ENCODE results near the gene LPA.
A peak's percentile ranks its signal among the peaks of the same experiment; 100 is the strongest.
"Not testable (repeated sequence)": the region's sequence is repeated elsewhere in the genome, so short reads cannot be mapped to it uniquely, and the experiment has no call there.

The LPA gene

DNA sequence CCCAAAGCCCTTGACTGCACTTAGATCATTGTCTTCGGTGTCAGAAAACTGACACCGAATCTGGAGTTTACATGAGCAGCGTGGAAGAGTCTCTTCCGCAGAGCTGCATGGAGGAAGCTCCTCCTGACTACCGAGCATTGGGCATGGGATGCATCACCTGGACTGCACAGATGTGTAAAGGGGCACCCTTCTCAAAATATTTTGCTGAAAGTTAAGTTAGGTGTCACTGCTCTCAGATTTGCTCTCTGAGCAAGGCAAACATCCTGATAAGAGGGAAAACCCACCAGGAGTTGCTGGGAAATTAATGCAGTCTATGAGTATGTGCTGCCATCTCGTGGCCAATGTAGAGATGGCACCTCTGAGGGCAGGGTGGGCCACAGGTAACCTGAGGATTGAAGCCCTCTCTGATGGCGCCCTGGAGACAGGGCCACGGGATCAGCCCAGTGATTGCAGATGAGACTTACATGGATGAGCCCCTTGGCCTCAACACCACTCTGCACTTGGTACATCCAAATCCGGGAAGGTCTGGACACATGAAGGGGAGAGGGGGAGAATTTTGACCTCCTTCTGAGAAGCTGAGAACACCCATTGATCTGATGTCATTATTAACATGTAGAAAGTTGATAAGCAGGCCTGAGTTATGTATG, 129.9 kb downstream of the LPA start:
- H3K4me1 ChIP-seq = peaks cover 0 to 5% (median 2%) of the 10 kb centered on the region in 4 donors
- DNase-seq = peak; percentile 54 to 69
- no peaks in the 10 kb centered on the region for H3K36me3 ChIP-seq
- H3K9me3 ChIP-seq = no peaks in the 10 kb centered on the region
- H3K27ac ChIP-seq = no peak overlapping the region
- no peaks in the 10 kb centered on the region for H3K27me3 ChIP-seq
- intact Hi-C loops (cut with DNase I; ENCODE audit: low total_unique reads) = no loop called here
- H3K4me3 ChIP-seq = peak overlapping the region in 1 of 2 donors; percentile 17
- TF ChIP-seq, protein P1, sequence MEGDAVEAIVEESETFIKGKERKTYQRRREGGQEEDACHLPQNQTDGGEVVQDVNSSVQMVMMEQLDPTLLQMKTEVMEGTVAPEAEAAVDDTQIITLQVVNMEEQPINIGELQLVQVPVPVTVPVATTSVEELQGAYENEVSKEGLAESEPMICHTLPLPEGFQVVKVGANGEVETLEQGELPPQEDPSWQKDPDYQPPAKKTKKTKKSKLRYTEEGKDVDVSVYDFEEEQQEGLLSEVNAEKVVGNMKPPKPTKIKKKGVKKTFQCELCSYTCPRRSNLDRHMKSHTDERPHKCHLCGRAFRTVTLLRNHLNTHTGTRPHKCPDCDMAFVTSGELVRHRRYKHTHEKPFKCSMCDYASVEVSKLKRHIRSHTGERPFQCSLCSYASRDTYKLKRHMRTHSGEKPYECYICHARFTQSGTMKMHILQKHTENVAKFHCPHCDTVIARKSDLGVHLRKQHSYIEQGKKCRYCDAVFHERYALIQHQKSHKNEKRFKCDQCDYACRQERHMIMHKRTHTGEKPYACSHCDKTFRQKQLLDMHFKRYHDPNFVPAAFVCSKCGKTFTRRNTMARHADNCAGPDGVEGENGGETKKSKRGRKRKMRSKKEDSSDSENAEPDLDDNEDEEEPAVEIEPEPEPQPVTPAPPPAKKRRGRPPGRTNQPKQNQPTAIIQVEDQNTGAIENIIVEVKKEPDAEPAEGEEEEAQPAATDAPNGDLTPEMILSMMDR (IDR thresholded peaks at IDR 0.05) = peak; percentile 84 to 93

DNA sequence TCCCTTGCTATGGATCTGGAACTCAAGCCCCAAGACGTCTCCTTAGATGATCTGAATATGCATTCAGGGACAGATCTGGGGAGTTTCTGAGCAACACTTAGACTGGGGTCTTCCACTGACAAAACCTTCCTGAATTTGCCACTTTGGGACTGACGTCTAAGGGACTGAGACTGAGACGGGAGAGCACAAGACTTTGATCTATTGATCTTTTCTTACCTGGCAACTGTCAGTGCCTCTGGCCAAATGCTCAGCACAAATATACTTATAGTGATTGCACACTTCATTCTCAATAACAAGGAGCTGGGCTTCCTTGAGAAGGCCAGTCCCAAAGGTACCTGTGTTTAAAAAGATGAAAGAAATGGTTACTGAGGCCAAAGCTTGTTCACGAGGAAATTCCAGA, 131.8 kb downstream of the LPA start:
- H3K9me3 ChIP-seq = no peaks in the 10 kb centered on the region
- peaks cover 0 to 5% (median 2%) of the 10 kb centered on the region in 4 donors for H3K4me1 ChIP-seq
- no peak for DNase-seq
- TF ChIP-seq, protein P1 (IDR thresholded peaks at IDR 0.05) = no peak
- intact Hi-C loops (cut with DNase I; ENCODE audit: low total_unique reads) = no loop called here
- no peaks in the 10 kb centered on the region for H3K27me3 ChIP-seq
- H3K27ac ChIP-seq = no peak overlapping the region
- H3K36me3 ChIP-seq = no peaks in the 10 kb centered on the region
- H3K4me3 ChIP-seq = no peak overlapping the region

DNA sequence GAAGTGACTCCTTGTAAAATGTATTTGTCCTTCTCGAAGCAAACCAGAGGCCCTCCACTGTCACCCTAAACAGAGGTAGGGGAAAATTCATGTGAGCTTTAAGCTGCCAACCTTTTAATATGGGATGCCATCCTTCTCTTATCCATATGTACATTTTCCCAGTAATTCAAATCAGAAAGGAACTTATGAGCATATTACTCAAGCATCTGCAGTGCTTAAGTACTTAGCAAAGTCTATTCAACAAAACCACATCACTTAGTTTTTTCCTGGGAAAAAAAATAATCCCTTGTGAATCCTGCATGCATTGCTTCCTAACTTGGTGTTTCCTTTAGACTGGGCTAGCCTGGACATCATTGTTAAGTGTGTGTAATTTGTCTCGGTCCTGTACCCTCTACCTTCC, 132.2 kb downstream of the LPA start:
- intact Hi-C loops (cut with DNase I; ENCODE audit: low total_unique reads) = no loop called here
- no peaks in the 10 kb centered on the region for H3K27me3 ChIP-seq
- TF ChIP-seq, protein P1 (IDR thresholded peaks at IDR 0.05) = no peak
- H3K36me3 ChIP-seq = no peaks in the 10 kb centered on the region
- H3K4me1 ChIP-seq = peaks cover 0 to 5% (median 2%) of the 10 kb centered on the region in 4 donors
- no peak for DNase-seq
- no peaks in the 10 kb centered on the region for H3K9me3 ChIP-seq
- H3K27ac ChIP-seq = no peak overlapping the region
- no peak overlapping the region for H3K4me3 ChIP-seq

DNA sequence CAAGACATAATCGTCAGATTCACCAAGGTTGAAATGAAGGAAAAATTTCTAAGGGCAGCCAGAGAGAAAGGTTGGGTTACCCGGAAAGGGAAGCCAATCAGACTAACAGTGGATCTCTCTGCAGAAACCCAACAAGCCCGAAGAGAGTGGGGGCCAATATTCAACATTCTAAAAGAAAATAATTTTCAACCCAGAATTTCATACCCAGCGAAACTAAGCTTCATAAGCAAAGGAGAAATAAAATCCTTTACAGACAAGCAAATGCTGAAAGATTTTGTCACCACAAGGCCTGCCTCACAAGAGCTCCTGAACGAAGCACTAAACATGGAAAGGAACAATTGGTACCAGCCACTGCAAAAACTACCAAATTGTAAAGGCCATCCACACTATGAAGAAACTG, 134.6 kb downstream of the LPA start:
- H3K4me3 ChIP-seq; H3K27me3 ChIP-seq; H3K27ac ChIP-seq; H3K36me3 ChIP-seq; DNase-seq; intact Hi-C loops (cut with DNase I; ENCODE audit: low total_unique reads); H3K9me3 ChIP-seq; H3K4me1 ChIP-seq: not testable (repeated sequence)

DNA sequence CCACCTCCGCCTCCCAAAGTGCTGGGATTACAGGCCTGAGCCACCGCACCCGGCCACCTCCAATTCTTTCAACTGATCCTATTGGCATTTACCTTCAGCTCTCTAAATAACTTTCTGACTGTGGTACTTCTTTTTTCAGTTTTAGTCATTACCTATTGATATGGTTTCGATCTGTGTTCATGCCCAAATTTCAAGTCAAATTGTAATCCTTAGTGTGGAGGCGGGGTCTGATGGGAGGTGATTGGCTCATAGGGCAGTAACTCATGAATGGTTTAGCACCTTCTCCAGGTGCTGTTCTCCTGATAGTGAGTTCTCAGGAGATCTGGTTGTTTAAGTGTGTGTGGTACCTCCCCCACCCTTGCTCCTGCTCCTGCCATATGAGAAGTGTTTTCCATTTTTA, 140.9 kb downstream of the LPA start:
- intact Hi-C loops (cut with DNase I; ENCODE audit: low total_unique reads) = no loop called here
- Histone ChIP-seq H3K27me3 (no peaks in the 10 kb centered on the region), H3K36me3 (no peaks in the 10 kb centered on the region), H3K27ac (no peak overlapping the region), H3K4me3 (no peak overlapping the region), H3K9me3 (no peaks in the 10 kb centered on the region), H3K4me1 (peaks cover 0 to 10% (median 4%) of the 10 kb centered on the region in 4 donors)
- TF ChIP-seq, protein P1 (IDR thresholded peaks at IDR 0.05) = no peak
- DNase-seq = no peak

DNA sequence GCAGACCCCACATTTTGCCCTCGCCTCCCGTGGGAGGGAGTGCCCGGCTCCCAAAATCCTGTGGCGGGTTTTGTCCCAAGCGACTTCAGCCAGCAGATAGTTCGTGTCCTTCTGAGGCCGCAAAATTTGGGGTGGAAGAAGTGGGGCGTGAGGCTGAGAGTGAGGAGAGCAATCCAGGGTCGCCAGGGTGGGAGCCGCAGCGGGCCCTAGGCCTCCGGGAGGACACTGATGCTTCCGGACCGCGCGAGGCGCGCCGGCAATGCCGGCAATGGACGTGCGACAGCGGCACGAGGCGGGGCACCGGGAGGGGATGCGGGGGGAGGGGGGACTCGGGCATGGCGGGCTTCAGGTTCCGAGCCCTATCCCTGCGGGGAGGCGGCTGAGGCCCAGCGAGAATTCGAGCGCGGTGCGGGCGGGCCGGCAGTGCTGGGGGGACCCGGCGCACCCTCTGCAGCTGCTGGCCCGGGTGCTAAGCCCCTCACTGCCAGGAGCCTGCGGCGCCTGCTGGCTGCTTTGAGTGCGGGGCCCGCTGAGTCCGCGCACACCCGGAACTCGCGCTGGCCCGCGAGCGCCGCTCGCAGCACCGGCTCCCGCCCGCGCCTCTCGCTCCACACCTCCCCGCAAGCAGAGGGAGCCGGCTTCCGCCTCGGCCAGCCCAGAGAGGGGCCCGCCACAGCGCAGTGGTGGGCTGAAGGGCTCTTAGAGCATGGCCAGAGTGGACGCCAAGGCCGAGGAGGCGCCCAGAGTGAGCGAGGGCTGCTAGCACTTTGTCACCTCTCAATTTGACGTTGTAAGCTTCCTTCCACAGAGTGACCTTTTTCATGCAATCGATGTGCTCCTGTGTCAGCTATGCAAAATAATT, 143.8 kb downstream of the LPA start:
- no peaks in the 10 kb centered on the region for H3K9me3 ChIP-seq
- intact Hi-C loops (cut with DNase I; ENCODE audit: low total_unique reads) = no loop called here
- peak overlapping the region; percentile 74 for H3K27ac ChIP-seq
- TF ChIP-seq, protein P1 (IDR thresholded peaks at IDR 0.05) = peak in 1 of 2 experiments; percentile 87
- DNase-seq = peak; percentile 61 to 88
- H3K36me3 ChIP-seq = no peaks in the 10 kb centered on the region
- H3K4me3 ChIP-seq = peak overlapping the region; percentile 63
- peaks cover 0 to 10% (median 4%) of the 10 kb centered on the region in 4 donors for H3K4me1 ChIP-seq
- H3K27me3 ChIP-seq = no peaks in the 10 kb centered on the region

Measured in tibial artery (tissue), 4 donors.